Activated naive CD4-positive, alpha-beta T cell treated with Interleukin-2 at 50 U/mL for 16 hours (primary cell): Measurements from ENCODE around the gene CCNY.

Experiments
- DNase-seq: peaks from one replicate; pipeline ENCODE4 v3.0.0-alpha.2; 2020

Gene CCNY

DNA sequence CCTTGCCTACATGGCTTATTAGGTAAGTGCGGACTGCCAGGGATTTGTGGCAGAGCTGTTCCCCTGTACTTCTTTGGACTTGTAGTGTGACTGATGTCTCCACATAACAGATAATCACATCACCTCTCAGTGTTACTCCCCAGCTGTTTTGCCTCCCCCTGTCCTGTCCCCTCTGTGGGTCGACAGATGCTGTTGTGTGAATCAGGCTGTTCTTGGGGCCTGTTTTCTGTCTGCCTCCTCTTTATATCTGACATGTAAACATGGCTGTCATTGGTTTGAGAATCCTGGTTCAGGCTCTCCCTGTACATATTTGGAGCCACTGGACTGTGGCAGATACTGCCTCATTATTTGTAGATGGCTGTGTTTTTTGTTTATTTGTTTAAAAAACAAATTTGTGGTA lies 22.7 kb downstream of the CCNY start:
- no peak for DNase-seq

DNA sequence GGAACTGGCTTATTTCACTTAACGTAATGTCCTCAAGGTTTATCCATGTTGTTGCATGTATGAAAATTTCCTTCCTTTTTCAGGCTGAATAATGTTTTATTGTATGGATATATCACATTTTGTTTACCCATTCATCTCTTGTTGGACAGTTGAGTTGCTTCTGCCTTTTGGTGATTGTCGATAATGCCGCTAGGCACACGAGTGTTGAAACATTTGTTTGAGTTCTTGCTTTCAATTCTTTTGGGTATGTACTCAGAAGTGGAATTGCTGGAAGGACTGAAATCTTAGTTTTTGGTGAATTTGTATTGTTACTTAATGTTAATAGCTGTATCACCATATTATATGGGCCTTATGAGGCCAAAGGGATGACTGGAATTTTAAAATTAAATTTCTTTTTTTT lies 23.6 kb downstream of the CCNY start:
- DNase-seq, result no peak

DNA sequence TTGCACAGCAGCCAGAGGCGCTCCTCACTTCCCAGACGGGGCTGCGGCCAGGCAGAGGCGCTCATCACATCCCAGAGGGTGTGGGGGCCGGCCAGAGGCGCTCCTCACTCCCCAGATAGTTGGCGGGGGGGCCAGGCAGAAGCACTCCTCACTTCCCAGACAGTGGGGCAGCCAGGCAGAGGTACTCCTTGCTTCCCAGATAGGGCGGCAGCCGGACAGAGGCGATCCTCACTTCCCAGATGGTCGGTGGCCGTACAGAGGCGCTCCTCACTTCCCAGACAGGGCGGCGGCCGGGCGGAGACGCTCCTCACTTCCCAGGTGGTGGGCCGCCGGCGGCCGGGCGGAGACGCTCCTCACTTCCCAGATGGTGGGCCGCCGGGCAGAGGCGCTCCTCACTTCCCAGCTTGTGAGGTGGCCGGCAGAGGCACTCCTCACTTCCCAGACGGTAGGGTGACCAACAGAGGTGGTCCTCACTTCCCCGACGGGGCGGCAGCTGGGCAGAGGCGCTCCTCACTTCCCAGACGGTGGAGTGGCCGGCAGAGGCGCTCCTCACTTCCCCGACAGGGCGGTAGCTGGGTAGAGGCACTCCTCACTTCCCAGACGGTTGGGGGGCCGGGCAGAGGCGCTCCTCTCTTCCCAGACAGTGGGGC lies 26.5 kb downstream of the CCNY start:
- DNase-seq, result no peak

DNA sequence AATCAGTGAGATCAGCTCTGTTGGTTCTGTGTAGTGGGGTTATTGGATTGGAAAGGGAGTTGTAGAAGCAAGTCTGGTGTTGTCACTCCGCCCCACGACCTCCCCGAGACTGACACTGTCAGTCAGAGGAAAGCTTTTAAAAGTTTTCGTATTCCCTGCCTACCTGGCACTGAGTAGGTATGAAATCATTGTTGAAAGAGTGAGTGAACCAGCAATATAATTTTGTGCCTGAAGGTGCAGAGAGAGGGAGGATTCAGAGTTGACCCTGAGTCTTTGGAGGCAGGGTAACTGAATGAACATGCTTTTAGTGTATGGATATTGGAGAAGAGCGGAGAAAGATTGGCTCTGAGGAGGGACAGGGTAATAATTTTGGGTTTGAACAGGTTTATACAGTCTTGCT lies 27.3 kb downstream of the CCNY start:
- DNase-seq, result no peak

DNA sequence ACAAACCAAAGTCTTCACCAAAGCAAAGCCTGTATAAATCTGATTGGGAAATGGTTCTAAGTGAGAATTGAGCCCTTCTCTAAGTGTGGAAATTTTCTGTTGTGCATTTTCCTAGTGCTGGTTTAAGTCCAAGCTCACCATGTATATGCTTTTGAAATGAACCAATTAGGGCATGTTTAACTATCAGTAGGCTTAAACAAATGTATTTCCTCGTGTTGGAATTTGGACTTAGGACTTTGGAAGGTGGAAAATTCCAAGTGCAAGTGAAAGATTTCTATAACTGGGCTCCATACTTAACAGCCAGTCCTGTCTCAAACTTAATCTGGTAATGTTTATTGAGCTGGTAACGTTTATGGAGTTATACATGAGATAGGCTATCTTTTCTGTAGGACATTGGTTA lies 28.5 kb downstream of the CCNY start:
- no peak for DNase-seq

DNA sequence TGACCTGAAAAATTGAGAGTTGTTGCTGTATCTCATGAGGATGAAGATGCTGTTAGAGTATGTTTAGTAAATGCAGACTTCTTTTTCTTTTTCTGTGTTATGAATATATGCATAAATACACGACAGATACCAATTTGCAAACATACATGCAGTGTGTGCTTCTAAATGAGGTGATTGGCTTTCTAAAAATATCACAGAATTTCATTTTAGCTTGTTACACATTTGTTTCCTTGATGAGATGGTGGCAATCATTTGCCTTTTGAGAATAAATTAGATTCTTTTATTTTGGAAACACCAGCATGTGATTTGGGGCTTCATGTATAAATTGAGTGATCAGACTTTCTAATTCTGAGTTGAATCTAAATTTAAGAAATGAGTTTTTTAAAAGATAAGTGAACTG lies 29.7 kb downstream of the CCNY start:
- no peak for DNase-seq

- DNase-seq, result no peak
Observed at GRCh38 chr10:35367107-35367859, 31.0 kb downstream of the CCNY start.

DNA sequence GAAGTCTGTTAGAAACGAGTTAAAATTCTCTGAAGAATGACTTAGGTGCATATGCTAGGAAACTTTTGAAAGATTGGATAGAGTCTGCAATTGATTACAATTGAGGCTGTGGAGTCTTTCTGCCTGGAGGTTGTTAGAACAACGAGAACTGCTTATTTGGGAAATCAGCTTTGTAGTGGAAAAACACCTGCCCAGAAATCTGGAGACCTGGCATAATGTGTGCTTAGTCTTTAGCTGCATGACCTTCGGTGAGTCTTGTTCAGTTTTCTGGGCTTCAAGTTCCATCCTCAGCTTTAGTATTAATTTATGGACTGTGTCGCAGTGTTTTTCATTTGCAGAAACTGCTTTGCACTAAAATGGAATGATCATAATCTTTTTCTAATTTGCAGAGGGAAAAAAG lies 31.7 kb downstream of the CCNY start:
- no peak for DNase-seq

DNA sequence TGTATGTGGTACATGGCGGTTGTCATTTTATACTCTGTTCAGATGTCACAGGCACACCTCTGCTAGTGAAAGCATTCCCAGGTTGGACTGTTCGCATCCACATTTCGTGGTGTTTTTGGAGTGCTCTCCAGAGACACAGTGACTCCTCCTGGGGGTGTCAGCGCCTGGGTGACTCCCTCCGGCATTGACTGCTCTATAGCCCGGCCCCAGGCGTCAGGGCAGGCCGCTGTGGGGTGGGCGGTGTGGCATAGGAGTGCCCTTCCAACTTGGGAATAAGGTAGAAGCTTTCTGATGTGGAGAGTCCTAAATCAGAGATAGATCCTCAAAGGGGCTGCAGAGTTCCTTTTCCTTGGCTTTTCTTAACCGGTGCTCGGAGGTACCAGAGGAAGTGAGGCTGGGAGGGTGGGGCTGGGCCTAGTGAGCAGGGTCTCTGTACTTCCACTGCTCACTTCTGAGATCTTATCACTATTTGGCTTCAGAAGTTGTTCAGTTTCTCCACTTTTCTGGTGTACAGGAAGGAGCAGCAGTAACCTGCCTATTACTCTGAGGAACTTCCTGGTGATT lies 32.3 kb downstream of the CCNY start:
- no peak for DNase-seq

GRCh38 chr10:35369049-35369611 lies 32.8 kb downstream of the CCNY start:
- DNase-seq, result no peak

- no peak for DNase-seq
Observed at GRCh38 chr10:35371731-35372130, 35.4 kb downstream of the CCNY start.

- DNase-seq, result no peak
Observed at GRCh38 chr10:35372329-35372728, 36.0 kb downstream of the CCNY start.

DNA sequence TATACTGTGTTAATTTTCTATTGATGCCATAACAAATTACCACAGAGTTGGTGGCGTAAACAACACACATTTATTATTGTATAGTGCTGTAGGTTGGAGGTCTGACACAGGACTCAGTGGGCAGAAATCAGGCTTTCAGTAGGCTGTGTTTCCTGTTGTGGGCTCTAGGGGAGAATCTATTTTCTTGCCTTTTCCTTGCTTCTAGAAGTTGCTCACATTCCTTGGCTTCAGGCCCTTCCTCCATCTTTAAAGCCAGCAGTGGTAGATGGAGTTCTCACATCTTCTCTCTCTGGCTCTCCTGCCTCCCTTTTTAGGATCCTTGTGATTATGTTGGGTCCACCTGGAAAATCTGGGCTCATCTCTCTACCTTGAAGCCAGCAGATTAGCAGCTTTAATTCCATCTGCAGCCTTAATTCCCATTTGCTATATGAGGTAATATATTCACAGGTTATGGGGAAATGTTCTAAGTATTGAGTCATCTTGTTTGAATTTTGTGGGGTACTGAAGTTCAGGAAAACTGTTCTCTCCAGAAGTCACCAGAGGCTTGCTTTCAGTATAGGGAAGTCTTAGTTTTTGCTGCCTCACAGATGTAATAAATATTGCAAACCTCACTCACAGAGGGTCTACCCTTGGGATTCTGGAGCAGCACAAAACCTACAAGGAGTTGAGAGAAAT lies 38.9 kb downstream of the CCNY start:
- no peak for DNase-seq

GRCh38 chr10:35377050-35377728 lies 40.9 kb downstream of the CCNY start:
- no peak for DNase-seq

DNA sequence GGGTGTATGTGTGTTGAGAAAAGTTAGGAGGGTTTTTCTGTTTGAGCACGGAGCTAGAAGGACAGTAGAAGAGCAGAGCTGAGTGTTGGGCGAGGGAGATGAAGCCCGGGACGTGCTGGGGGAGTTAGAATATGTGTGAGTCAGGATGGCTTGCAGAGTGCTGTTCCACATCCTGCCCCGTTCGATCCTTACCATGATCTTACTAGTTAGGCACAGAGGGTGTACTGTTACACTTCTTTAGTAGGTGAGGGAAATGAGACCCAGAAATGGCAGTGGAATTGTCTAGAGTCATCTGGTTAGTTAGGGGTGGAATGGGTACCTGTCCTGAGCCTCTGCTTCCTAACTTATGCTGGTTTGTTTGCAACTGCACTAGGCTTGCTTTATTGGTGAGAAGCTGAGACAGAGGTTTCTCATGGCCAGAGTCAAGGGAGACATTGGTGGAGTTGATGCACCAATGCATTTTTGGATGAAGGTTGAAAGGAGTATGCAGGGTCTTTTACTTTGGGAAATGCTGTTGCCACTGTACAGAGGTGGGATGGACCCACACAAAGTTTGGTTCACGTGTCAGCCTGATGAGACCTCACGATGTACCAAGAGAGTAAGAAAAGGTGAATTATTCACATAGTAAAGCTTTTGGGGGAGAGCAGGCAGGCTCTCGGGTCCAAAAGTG lies 42.4 kb downstream of the CCNY start:
- DNase-seq, result no peak

GRCh38 chr10:35379226-35380137 lies 43.2 kb downstream of the CCNY start:
- no peak for DNase-seq

DNA sequence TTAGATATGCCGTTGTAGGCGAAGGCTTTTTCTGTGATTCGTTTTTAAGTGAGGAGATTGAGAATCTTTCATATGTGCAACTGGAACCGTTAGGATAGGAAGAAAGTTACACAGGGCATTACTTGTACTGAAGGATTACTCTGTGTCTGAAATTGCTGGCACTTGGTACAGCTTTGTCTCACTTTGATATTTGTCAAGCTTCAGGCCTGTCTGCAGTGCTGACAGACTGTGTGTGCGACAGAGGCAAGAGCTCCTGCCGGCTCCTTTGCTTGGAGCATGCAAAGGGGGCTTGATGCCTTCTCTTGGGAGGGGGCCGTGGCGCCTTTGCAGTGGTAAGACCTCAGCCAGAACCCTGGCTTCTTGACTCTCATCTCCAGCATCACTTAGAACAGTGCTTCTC lies 45.8 kb downstream of the CCNY start:
- DNase-seq, result no peak

GRCh38 chr10:35384265-35384868 lies 48.1 kb downstream of the CCNY start:
- no peak for DNase-seq

DNA sequence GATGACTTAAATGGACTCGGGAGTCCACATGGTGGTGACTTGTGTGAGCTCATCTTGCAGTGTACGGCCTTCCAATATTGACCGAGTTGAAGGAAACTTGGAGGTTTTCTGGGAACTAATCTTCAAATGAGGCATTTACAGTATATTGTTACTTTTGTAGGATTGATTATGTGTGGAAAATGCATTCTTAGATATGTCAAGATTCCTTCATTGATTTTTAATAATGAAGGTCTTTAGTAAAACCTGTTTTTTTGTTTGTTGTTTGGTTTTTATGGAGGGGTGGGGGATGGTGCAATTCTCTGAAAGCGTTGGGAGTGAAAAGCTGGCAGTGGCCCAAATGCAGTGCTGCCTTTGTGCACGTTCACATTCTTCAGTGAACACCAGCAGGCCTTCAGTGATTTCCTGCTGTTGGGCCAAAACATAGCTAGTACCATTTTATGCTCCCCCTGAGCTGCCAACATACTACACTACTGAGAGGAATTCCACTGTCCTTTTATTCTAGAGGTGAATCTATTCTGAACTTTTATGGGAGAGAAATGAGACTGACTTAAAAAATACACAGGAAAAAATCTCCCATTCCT lies 50.4 kb downstream of the CCNY start:
- no peak for DNase-seq

- DNase-seq, result no peak
Observed at GRCh38 chr10:35387768-35388167, 51.5 kb downstream of the CCNY start.
